ENCODE measurements around the gene LSM5.

The LSM5 gene

GRCh38 chr7:32490127-32490796, at the start of gene LSM5:
Gene LSM5, minus strand, starts transcription at chr7:32490380. Its CDS starts 15 bp downstream, at chr7:32490365.
- peak; percentile 90 for DNase-seq (ENCODE audit: low read depth)

DNA sequence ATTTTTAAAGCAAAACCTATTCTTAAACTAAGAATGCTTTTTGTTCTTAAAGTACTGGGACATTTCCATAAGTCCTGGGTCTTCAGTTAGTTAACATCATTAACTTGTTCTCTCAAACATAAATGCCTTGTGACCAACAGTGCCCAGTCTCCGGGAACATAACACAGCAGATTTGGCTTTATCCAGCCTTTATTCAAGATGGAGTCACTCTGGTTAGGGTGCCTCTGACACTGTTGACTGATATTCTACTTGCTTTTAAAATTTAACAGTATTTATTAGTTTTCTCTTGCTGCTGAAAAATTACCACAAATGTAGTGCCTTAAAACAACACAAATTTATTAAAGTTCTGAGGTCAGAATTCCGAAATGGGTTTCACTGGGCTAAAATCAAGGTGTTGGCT, 49.2 kb upstream of the LSM5 start:
- no peak for DNase-seq (ENCODE audit: low read depth)

DNA sequence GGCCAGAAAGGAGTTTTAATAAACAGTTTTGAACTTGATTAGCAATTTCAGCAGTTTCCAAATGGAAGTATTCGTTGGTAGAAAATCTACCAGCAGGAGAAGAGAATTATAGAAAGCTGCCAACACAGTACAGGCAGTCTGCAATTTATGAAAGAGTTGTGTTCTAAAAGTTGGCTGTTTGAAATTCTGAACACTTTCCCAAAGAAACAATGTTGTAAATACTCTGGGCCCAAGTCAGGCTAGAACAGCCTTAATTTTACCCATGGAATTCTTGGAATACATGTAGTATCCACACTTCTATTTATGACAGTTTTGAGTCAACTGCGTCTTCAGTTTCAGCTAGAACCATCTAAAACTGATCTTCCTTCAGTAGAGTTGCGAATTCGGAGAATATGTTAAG, 47.6 kb upstream of the LSM5 start:
- no peak for DNase-seq (ENCODE audit: low read depth)

DNA sequence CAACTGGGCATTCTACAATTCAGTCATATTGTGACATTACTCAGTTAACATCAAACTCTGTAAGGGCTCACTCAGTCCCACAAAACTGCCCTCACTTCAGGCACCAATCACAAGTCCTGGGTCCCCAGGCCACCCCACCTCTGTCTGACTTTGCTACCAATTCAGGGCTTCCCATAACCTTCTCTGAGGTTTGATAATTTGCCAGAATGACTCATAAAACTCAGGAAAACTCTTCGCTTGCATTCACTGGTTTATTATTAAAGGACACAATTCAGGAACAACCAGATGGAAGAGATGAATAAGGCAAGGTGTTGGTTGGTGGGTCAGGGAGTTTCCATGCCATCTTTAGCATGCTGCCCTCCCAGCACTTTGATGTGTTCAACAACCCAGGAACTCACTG, 46.4 kb upstream of the LSM5 start:
- DNase-seq (ENCODE audit: low read depth): peak; percentile 44

GRCh38 chr7:32536016-32536415, 45.8 kb upstream of the LSM5 start:
- DNase-seq (ENCODE audit: low read depth): no peak

GRCh38 chr7:32535162-32535702, 45.1 kb upstream of the LSM5 start:
- DNase-seq (ENCODE audit: low read depth): no peak

DNA sequence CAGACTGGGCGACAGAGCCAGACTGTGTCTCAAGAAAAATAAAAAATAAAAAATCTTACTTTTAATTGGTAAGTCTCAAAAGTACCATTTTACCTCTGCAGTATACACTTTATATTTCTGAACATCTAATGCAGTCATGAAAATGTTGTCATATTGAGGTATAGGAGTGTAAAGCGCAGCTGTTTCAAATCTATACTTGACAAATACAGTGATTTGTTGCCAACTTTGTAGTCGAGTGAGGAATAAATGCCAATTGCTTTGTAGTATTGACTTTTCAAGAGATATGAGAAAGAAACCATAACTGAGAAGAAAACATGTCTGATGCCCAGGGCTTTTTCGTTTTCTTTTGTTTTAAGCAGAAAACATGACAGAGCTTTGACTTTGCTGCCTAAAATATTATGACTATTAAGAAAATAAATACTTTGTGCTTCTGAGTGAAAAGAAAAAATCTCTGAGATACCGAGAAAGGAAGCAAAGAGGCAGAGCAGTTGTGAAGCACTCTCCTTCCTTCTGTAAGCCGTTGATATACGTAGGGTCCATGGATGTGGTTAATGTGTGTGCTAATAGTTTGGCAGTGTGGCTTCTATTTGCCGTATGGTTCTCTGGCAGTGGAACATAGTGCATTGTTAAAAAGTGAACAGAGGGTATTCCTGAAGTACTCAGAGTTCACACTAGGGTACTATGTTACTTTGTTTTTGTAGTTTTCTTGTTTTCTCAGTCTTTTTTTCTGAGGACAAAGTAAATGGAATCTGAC, 43.3 kb upstream of the LSM5 start:
- no peak for DNase-seq (ENCODE audit: low read depth)

- no peak for DNase-seq (ENCODE audit: low read depth)
These were observed 42.5 kb upstream of the LSM5 start for GRCh38 chr7:32532716-32533115.

DNA sequence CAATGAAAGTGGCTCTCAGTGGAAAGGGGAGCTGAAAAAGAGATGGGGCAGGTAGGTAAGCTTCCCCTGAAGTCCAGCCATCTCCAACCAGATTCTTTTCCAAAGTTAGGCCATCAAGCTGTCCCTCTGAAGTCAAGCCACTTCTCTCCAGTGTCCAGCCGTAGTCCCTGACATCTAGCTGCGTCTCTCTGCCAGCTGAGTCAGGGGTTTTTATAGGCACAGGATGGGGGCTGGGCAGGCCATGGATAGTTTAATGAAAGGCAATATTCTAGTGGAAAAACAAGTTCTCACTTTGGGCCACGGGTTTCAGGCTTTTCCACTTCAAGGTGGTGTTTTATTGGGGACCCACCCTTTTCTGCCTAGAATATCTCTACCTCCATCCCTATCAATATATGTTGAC, 41.9 kb upstream of the LSM5 start:
- DNase-seq (ENCODE audit: low read depth): no peak

DNA sequence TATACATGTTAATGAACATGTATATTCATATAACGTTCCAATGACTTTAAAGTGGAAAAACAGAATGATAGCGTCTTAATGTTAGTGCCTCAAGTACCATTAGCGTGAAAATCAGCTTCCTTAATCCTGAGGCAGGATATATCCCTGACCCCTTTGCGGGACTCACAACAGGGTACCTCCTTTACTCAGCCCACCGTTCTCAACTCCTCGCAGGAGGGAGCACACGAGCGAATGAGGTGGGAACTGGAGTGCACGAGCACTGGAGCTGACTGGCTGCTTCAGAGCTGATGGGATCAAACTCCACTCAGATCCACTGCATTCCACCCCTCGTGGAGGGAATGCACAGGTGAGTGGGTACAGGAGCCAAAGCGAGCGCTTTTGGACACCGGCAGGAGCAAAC, 41.2 kb upstream of the LSM5 start:
- DNase-seq (ENCODE audit: low read depth): no peak

GRCh38 chr7:32525839-32526238, 35.7 kb upstream of the LSM5 start:
- DNase-seq (ENCODE audit: low read depth): no peak

DNA sequence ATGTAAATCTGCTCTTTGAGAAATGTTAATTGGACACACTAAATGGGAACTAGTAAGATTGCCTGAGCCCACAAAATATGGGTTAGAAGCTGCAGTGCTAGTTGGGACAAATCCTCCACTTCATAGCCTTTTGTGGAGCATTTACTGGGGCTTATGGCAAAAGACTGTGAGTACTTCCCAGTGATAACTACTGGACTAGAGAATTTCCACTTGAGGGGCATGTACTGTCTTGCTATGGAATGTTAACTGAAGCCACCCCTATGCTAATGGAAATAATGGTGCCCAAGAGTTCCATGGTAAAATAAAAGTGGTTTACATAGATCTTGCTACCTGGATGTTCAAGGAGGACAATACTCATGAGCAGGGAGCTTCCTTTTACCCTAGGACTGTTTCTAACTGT, 34.5 kb upstream of the LSM5 start:
- no peak for DNase-seq (ENCODE audit: low read depth)

DNA sequence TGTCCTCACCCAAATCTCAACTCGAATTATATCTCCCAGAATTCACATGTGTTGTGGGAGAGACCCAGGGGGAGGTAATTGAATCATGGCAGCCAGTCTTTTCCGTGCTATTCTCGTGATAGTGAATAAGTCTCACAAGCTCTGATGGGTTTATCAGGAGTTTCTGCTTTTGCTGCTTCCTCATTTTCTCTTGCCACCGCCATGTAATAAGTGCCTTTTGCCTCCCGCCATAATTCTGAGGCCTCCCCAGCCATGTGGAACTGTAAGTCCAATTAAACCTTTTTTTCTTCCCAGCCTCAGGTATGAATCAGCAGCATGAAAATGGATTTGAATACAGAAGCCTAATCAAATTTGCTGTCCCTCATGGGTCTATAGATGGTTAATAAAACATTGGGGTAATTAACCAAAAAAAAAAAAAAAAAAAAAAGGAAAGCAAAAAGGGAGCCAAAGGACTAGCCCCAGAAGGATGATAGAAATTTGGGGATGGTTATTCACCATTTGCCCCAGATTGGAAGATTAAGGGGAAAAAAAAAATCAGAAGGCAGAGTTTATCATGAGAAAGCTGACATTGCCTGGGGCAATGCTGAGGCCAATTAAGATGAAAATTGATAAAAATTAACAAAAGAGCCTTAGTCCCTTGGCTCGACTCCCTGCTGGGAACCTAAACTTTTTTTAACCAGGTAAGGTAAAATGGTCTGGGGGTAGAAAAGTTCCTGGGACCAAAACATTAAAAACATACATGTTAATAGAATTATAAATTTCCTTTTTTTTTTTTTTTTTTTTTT, 32.8 kb upstream of the LSM5 start:
- DNase-seq (ENCODE audit: low read depth): no peak

DNA sequence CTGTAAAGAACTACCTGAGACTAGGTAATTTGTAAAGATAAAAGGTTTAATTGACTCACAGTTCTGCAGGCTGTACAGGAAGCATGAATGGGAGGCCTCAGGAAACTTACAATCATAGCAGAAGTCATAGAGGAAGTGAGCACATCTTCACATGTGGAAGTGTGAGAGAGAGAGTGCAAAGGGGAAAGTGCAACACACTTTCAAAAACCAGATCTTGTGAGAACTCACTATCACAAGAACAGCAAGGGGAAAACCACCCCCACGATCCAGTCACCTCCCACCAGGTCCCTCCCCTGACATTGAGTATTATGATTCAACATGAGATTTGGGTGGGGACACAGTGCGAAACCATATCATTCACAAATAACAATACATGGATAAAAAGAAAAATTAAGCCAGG, 29.6 kb upstream of the LSM5 start:
- DNase-seq (ENCODE audit: low read depth): no peak

- no peak for DNase-seq (ENCODE audit: low read depth)
These were observed 28.5 kb upstream of the LSM5 start for GRCh38 chr7:32518534-32519140.

- DNase-seq (ENCODE audit: low read depth): peak; percentile 20
These were observed 26.4 kb upstream of the LSM5 start for GRCh38 chr7:32516551-32517100.

DNA sequence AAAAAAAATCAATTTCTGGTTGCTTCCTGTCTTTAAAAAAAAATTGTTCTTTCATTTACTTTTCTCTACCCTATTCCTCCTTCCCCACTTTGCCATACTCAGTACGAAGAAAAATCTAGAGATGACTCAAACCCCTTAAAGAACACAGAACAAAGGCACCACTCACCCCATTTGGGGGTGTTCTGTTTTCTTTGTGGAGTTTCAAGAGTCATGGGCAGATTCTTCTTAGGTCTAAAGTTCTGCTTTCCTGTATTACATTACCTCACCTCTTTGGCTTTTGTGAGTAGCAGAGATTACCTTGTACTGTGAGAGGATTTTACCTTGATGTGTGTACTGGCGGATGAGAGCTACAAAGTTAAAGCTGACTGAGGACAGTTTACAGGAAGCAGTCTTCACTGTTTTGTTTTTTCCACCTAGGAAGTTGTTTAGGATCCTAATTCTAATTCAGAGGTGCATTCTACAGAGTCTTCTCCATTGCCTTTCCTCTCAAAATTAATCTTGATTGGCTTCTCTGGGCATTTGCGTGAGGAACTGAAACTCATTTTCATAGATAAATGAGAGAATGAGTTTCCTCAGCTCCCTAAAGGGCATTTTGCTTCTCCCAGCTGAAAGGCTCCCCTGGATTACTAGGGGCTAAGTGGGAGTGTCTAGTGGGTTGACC, 25.8 kb upstream of the LSM5 start:
- DNase-seq (ENCODE audit: low read depth): no peak

DNA sequence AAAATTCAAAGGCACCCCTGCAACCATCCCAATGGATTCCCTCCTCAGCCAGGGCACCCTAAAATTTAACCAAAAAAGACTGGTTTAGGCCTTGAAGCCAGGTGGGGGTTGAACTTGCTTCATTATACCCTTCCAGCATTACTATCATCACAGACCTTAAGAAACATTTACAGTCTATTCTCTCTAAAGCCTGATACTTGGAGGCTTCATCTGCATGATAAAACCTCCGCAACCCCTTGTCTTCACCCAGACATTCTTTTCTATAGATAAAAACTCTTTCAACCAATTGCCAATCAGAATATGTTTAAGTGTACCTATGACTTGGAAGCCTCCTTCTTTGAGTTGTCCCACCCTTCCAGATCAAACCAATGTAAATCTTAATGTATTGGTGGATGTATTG, 23.0 kb upstream of the LSM5 start:
- no peak for DNase-seq (ENCODE audit: low read depth)

DNA sequence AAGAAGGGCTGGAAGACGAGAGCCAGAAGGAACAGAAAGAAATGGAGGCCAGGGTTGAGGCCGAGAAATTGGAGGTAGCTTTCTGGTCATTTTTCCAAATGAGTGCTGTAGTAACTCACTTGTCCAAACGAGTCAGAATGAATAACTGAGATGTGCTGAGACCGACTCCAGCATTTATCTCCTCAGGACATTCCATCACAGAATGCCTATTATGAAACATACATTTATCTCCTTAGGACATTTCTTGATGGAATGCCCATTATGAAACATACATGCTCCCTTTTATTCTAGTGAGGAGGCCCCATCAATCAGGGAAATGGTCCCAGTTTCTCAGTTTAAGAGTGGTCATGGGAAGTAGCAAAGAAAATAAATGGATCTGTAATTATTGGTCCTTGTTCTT, 21.6 kb upstream of the LSM5 start:
- DNase-seq (ENCODE audit: low read depth): no peak

DNA sequence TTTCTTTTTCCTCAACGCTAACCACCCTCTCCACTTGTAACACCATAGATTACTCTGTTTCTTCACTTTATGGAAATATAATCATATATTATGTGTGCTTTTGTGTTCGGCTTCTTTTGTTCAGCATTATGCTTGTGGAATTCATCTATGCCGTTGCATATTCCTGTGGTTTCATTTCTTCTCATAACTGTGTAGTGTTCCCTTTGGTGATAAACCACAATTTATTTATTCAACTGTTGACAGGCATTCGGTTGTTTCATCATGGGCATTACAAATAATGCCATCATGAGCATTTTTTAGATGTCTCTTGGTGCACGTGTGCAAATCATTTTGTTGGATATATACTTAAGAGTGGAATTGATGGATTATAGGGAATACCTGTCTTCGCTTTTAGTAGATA, 17.2 kb upstream of the LSM5 start:
- no peak for DNase-seq (ENCODE audit: low read depth)

DNA sequence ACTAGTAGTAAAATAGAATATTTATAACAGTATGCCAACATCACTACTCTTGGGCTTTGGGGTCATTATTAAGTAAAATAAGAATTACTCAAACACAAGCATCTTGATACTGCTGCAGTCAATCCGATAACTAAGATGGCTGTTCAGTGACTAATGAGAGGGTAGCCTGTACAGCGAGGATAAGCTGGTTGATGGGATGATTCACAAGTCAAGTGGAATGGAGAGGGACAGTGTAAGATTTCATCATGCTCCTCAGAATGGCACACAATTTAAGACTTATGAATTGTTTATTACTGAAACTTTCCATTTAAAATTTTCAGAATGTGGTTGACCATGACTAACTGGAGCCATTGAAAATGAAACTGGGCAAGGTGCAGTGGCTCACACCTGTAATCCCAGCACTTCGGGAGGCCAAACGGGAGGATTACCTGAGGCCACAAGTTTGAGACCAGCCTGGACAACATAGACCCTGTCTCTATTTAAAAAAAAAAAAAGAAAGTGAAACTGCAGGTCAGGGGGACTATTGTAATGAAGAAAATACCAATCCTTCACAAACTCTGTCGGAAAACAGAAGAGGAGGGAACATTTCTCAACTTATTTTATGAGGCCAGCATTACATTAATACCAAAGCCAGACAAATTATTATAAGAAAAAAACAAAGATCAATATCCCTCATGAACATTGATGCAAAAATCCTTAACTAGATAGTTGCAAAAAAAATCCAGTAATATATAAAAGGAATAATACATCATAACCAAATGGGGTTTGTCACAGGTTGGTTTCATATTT, 16.3 kb upstream of the LSM5 start:
- DNase-seq (ENCODE audit: low read depth): peak; percentile 83
